Neural progenitor cell (in vitro differentiated cells): ENCODE measurements around the gene CCNL2. TPM values are rescaled to one million over a fixed set of nuclear protein-coding genes. Genes with fewer than 3 reads are reported as not detected.

Source experiments
- DNase-seq: peaks from one replicate; pipeline ENCODE4 v3.0.0-alpha.2; 2016; ENCODE audit warnings: low spot score
- H2AFZ ChIP-seq: fragments of 200-600 bp; sonication (generic); replicated peaks from 2 replicates; pipeline ENCODE4 v1.6.1; 2016; ENCODE audit warnings: antibody characterized with exemption
- H3F3A ChIP-seq: fragments of 200-600 bp; sonication (generic); 2 replicates; pipeline ENCODE4 v1.6.1; 2016; ENCODE audit warnings: antibody characterized with exemption, low read depth
- H3K27ac ChIP-seq: fragments of 200-600 bp; sonication (generic); 2 replicates; pipeline ENCODE4 v1.5.1; 2016; ENCODE audit warnings: mild to moderate bottlenecking
- H3K27me3 ChIP-seq: fragments of 200-600 bp; sonication (generic); 2 replicates; pipeline ENCODE4 v1.6.1; 2016; ENCODE audit warnings: mild to moderate bottlenecking, moderate library complexity
- H3K36me3 ChIP-seq: fragments of 200-600 bp; sonication (generic); 2 replicates; pipeline ENCODE4 v1.5.1; 2016
- H3K4me1 ChIP-seq: fragments of 200-600 bp; sonication (generic); 2 replicates; pipeline ENCODE4 v1.6.1; 2016; ENCODE audit warnings: mixed run types
- H3K4me2 ChIP-seq: fragments of 200-600 bp; sonication (generic); 2 replicates; pipeline ENCODE4 v1.6.1; 2016
- H3K4me3 ChIP-seq: fragments of 200-600 bp; sonication (generic); 2 replicates; pipeline ENCODE4 v1.5.1; 2016
- H3K79me2 ChIP-seq: fragments of 200-600 bp; sonication (generic); 2 replicates; pipeline ENCODE4 v1.6.1; 2016; ENCODE audit warnings: low read depth
- H3K9ac ChIP-seq: fragments of 200-600 bp; sonication (generic); 2 replicates; pipeline ENCODE4 v1.6.1; 2016
- H3K9me3 ChIP-seq: fragments of 200-600 bp; sonication (generic); 2 replicates; pipeline ENCODE4 v1.5.1; 2016; ENCODE audit warnings: low read depth
- H4K20me1 ChIP-seq: fragments of 200-600 bp; sonication (generic); 2 replicates; pipeline ENCODE4 v1.6.1; 2016; ENCODE audit warnings: low read depth
- H3K27ac Mint-ChIP-seq: 3 replicates; pipeline ENCODE4 v1.8.0; 2021; ENCODE audit warnings: mixed read lengths
- H3K27me3 Mint-ChIP-seq: 2 replicates; pipeline ENCODE4 v1.8.0; 2022; ENCODE audit warnings: low read depth, mild to moderate bottlenecking, inconsistent platforms, moderate library complexity, mixed read lengths; ENCODE audit not compliant: insufficient read depth
- H3K36me3 Mint-ChIP-seq: 3 replicates; pipeline ENCODE4 v1.8.0; 2021; ENCODE audit warnings: mixed read lengths
- H3K4me1 Mint-ChIP-seq: 3 replicates; pipeline ENCODE4 v1.8.0; 2021; ENCODE audit warnings: mixed read lengths
- H3K4me3 Mint-ChIP-seq: 3 replicates; pipeline ENCODE4 v1.8.0; 2021; ENCODE audit warnings: mild to moderate bottlenecking, moderate library complexity, mixed read lengths
- H3K9me3 Mint-ChIP-seq: 3 replicates; pipeline ENCODE4 v1.8.0; 2020; ENCODE audit warnings: mixed read lengths
- CTCF ChIP-seq: fragments of 200-600 bp; sonication (generic); IDR thresholded peaks from 2 replicates; pipeline ENCODE4 v1.5.1; 2017; ENCODE audit warnings: antibody characterized with exemption, mild to moderate bottlenecking
- EZH2 ChIP-seq: fragments of 200-600 bp; sonication (generic); IDR thresholded peaks from 2 replicates; pipeline ENCODE4 v1.6.1; 2017; ENCODE audit warnings: antibody characterized with exemption, mild to moderate bottlenecking, moderate library complexity
- EZH2phosphoT487 ChIP-seq: fragments of 200-600 bp; sonication (generic); IDR thresholded peaks from 2 replicates; pipeline ENCODE4 v1.6.1; 2017; ENCODE audit warnings: antibody characterized with exemption
- total RNA-seq: library from RNA; depleted of rRNA; stranded (reverse); fragments of >200 nt; gene quantifications from 2 replicates; pipeline ENCODE4 v1.2.3, GENCODE V29; 2015; ENCODE audit warnings: low replicate concordance

The CCNL2 gene
- total RNA-seq, 1 donor from 2014 or later = 143 TPM

GRCh38 chr1:1373051-1373814 lies 25.9 kb downstream of the CCNL2 start:
- H3K4me2 ChIP-seq = peak overlapping the region; percentile 99
- H3K27ac Mint-ChIP-seq = no peak overlapping the region
- H3K9ac ChIP-seq = no peak overlapping the region
- peak overlapping the region; percentile 92 for H3K4me3 Mint-ChIP-seq
- peaks cover 7% of the 10 kb centered on the region for H3K4me1 ChIP-seq
- H3K27me3 ChIP-seq = no peaks in the 10 kb centered on the region
- peak overlapping the region; percentile 92 for H3K4me3 ChIP-seq
- H3K27ac ChIP-seq = no peak overlapping the region
- no peak overlapping the region for H2AFZ ChIP-seq
- TF ChIP-seq EZH2 (no peak), CTCF (no peak), EZH2phosphoT487 (no peak)
- H3F3A ChIP-seq = peaks cover 22% of the 10 kb centered on the region
- no peaks in the 10 kb centered on the region for H3K27me3 Mint-ChIP-seq
- no peaks in the 10 kb centered on the region for H3K9me3 ChIP-seq
- peaks cover 3% of the 10 kb centered on the region for H4K20me1 ChIP-seq
- no peaks in the 10 kb centered on the region for H3K36me3 Mint-ChIP-seq
- H3K36me3 ChIP-seq = no peaks in the 10 kb centered on the region
- no peak for DNase-seq
- peaks cover 17% of the 10 kb centered on the region for H3K79me2 ChIP-seq
- H3K9me3 Mint-ChIP-seq = no peaks in the 10 kb centered on the region
- peaks cover 10% of the 10 kb centered on the region for H3K4me1 Mint-ChIP-seq

- TF ChIP-seq CTCF (peak; percentile 92), EZH2phosphoT487 (no peak)
- Mint-ChIP-seq H3K4me1 (peaks cover 10% of the 10 kb centered on the region), H3K9me3 (no peaks in the 10 kb centered on the region), H3K4me3 (no peak overlapping the region), H3K27me3 (no peaks in the 10 kb centered on the region), H3K36me3 (no peaks in the 10 kb centered on the region), H3K27ac (no peak overlapping the region)
- Histone ChIP-seq H2AFZ (no peak overlapping the region), H3K36me3 (no peaks in the 10 kb centered on the region), H3F3A (peaks cover 22% of the 10 kb centered on the region), H3K9me3 (no peaks in the 10 kb centered on the region), H3K9ac (no peak overlapping the region), H3K4me2 (no peak overlapping the region), H4K20me1 (peaks cover 3% of the 10 kb centered on the region), H3K27me3 (no peaks in the 10 kb centered on the region), H3K27ac (no peak overlapping the region), H3K4me3 (no peak overlapping the region), H3K79me2 (peaks cover 17% of the 10 kb centered on the region), H3K4me1 (peaks cover 7% of the 10 kb centered on the region)
- DNase-seq = peak; percentile 80
Observed at GRCh38 chr1:1371746-1372711, 27.1 kb downstream of the CCNL2 start.

GRCh38 chr1:1371364-1371745 lies 27.8 kb downstream of the CCNL2 start:
- Mint-ChIP-seq H3K27me3 (no peaks in the 10 kb centered on the region), H3K4me3 (no peak overlapping the region), H3K27ac (no peak overlapping the region), H3K4me1 (peaks cover 10% of the 10 kb centered on the region), H3K36me3 (no peaks in the 10 kb centered on the region), H3K9me3 (no peaks in the 10 kb centered on the region)
- Histone ChIP-seq H3K9me3 (no peaks in the 10 kb centered on the region), H3K27ac (no peak overlapping the region), H3K4me1 (peaks cover 7% of the 10 kb centered on the region), H3K4me2 (no peak overlapping the region), H3K27me3 (no peaks in the 10 kb centered on the region), H3K79me2 (peaks cover 17% of the 10 kb centered on the region), H3K9ac (no peak overlapping the region), H2AFZ (no peak overlapping the region), H4K20me1 (peaks cover 3% of the 10 kb centered on the region), H3K4me3 (no peak overlapping the region), H3F3A (peaks cover 18% of the 10 kb centered on the region), H3K36me3 (no peaks in the 10 kb centered on the region)
- TF ChIP-seq EZH2phosphoT487 = no peak
- TF ChIP-seq EZH2 = no peak
- TF ChIP-seq CTCF = no peak
- DNase-seq = no peak
